RPMI8226 (cell line): ENCODE data around the gene WWOX.
"Not testable (repeated sequence)": the region's sequence is repeated elsewhere in the genome, so short reads cannot be mapped to it uniquely, and the experiment has no call there.

Source experiments
- DNase-seq: peaks from one replicate; pipeline ENCODE4 v3.0.0-alpha.2; 2015

The WWOX gene

DNA sequence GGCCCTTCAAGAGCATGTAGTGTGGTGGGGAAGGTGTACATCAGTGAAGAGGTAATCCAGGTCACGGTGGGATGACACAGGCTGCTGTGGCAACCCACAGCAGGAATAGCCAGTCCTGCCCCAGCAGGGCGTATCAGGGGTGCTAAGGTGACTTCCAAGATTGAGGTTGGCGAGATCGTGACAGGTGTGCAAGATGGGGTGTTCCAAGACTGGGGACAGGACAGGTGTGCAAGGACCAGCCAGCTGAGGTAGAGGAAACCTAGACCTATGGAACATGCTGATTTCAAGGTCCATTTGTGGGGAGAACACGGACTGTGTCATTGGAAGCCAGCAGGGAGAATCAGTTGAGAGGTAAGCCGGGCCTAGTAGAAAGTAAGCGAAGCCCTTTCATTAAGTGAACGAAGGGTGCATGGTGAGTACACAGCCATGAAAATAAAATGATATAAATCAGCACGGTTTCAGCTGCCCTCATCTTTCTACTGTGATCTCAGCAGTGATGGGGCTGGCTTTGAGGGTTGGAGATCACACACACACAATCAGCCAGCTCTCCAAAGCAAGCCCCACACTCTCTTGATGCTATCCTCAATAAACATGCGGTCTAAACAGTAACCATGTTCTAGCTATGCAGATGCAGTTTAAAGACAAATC lies 497.0 kb downstream of the WWOX start:
- no peak for DNase-seq

GRCh38 chr16:78596996-78597422 lies 497.6 kb downstream of the WWOX start:
- no peak for DNase-seq

DNA sequence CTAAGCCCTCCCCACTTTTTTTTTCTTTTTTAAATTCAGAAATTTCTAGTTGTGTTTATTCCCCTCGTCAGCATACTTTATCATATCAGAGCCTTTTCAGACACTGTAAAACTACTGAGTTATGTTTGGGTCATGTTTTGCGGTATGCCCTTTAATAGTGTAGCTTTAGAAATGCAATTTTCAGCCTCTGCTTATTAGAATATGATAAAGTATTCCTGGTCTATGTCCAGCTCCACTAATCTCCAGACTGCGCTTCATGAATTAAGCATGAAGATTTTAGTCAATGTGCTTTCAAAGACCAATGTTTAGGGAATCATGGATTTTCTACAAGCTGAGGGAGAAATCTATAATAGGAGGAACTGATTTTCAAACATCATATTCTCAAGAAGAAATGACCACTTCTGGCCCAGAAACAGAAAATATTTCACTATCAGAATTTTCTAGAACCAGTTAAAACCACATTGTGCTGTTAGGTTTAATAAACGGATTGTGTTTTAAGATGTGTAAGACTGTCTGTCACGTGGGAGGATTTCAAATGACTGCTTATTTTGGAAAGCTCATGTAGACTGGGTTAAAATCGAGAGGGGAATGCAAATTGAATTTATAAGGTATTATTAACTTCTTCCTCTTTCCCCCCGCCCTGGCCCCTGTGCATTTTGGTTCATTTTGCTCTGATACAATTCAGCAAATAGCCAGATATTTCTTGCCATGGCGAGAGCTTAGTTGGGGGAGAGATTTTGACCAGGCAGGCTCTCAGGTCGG lies 498.5 kb downstream of the WWOX start:
- DNase-seq, result no peak

DNA sequence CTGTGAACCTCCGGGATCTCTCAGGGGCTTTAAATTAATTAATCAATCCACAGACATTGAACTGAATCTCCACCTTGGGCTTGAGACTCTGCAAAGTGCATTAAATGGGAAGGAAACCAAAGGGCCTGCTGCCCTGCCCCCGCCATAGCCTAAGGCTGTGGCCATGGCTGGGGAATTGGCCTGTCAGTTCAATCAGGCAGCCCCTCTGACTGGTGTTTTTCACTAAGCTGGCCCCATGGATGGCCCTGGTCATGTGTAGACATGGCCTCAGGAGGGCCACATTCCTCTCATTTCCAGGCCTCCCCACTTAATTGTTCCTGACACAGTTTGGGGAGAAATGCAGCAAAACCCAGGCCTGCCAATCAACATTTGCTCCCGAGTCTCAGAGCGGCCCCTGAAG lies 499.8 kb downstream of the WWOX start:
- DNase-seq, result no peak

DNA sequence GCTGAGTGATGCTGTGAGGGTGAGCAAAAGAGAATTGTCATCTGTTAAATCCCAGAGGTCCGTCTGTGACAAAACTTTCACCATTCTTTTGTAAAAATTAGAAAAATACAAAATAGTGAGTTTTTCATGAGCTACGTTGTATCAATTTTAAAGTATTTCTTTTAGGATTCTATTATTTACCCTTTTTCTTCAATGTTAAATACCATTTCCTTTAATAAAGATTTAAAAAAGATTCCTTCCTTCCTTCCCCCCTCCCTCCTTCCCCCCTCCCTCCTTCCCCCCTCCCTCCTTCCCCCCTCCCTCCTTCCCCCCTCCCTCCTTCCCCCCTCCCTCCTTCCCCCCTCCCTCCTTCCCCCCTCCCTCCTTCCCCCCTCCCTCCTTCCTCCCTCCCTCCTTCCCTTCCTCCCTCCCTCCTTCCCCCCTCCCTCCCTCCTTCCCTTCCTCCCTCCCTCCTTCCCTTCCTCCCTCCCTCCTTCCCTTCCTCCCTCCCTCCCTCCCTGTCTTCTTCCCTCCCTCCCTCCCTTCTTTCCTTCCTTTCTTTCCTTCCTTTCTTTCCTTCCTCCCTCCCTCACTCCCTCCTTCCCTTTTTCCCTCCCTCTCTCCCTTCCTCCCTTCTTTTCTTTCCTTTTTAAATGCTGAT lies 505.1 kb downstream of the WWOX start:
- not testable (repeated sequence) for DNase-seq

DNA sequence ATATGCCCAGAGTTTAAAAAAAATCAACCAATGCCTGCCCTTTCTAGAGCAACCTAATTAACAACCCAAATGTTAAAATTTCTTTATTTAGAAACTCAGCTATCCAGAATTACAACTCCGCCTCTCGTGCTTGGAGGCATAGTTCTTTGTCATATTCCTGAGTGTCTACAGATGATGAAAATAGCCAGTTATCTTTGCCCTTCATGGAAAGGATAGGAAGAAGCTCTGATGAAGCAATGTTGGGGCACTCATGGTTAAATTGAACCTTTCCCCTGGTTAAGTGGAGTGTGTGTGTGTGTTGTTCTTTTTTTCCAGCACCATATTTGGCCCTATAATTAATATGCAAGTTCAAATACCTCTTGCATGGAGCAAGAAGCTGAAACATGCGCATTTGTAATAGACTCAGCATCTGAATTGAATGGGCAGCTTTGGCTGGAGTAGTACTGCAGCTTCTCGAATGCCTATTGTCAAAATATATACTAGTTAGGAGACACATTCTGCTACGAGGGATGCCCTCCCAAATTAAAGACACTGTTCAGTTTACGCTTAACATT lies 506.2 kb downstream of the WWOX start:
- no peak for DNase-seq

- no peak for DNase-seq
Measured at GRCh38 chr16:78606545-78606944, 507.1 kb downstream of the WWOX start.

DNA sequence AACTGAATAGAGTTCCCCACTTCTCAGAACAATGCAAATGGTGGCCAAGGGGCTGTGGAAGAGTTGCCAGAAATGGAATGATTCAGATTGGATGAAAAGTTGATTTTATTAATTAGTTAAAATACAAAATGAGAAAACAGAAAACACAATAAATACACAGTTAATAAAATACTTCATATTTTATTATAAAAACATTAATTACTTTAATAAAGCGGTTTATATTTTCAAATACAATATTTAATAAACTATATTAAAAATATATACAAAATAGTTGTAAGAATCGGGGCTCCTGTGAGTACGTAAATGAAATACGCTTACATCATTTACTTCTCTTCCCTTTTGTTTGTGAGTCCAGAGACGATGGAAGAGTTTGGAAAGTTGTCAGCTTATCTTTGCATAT lies 507.6 kb downstream of the WWOX start:
- DNase-seq, result no peak

GRCh38 chr16:78607465-78607864 lies 508.0 kb downstream of the WWOX start:
- no peak for DNase-seq

- DNase-seq, result no peak
Measured at GRCh38 chr16:78608305-78608776, 508.9 kb downstream of the WWOX start.

DNA sequence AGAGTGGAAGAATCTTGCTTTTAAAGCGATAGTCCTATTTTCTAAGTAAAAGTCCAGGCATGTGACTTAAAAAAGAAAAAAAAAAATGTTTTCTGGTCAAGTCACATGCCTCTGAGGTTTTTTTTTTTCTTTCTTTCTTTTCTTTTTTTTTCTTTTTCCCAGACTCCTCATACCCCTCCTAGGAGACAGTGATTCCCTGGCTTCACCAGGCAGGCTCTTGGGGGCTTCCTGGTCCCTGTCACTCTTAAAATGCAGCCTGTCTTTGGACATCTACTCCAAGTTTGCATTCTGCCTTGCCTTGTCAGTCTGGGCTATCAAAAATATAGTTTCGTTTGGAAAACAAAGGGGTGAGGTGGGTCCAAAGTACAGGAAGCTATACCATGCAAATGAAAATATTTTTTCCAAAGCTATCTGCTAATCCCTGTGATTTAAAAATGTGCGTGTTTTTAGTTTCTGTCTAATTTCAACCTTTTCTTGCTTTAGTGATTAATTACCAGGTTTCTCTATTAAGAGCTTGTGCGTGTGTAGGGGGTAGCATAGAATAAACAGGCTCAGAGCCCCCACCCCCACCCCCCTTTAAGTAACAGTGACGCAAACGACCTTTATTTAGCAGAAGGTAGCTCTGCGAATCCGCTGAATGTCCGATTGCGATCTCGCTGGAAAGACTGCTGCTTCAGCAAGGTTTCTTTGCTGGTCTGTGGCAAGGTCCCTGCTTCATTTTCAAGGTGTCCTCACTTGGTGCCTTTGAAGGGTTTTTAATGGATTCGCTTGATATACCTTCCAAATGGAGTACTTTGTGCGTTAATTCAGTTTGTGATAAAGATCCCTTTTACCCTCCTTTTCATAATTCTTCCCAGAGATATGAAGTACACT lies 510.2 kb downstream of the WWOX start:
- DNase-seq, result peak; percentile 71

GRCh38 chr16:78611318-78611717 lies 511.9 kb downstream of the WWOX start:
- no peak for DNase-seq

- no peak for DNase-seq
Measured at GRCh38 chr16:78619811-78620210, 520.4 kb downstream of the WWOX start.

- no peak for DNase-seq
Measured at GRCh38 chr16:78620291-78620690, 520.8 kb downstream of the WWOX start.

DNA sequence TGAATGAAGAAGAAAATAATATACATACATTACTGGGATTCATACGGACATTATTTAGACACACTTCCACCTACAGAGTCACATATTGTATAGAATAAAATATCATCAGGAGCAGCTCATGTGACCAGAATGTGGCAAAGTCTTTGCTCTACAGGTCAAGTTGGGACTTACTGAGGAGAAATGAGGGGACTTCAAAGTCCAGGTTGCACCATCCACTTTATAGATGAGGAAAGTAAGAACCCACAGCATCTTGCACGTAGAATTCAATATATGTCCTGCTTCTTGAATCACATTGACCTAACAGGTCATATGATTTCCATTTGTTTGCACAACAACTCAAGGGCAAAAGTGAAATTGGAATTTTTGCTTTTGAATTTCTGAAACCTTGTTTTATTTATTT lies 524.3 kb downstream of the WWOX start:
- DNase-seq, result no peak

DNA sequence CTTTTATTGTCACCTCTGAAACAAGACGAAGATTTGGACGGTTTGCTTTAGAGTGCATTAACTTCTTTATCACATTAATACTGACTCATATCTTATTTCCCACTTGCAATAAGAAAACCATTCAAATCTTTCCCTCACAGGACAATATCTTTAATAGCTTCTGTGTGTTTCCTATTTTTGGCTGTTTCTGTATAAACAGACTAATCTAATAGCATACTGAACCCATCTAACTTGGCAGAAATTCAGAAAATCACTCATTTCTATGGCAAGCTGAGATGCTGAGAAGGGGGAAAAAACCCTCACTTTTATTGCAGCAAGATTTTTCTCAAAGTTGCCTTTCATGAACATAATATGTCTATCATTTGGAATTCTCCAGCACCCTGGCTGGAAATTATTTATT lies 524.9 kb downstream of the WWOX start:
- DNase-seq, result no peak

DNA sequence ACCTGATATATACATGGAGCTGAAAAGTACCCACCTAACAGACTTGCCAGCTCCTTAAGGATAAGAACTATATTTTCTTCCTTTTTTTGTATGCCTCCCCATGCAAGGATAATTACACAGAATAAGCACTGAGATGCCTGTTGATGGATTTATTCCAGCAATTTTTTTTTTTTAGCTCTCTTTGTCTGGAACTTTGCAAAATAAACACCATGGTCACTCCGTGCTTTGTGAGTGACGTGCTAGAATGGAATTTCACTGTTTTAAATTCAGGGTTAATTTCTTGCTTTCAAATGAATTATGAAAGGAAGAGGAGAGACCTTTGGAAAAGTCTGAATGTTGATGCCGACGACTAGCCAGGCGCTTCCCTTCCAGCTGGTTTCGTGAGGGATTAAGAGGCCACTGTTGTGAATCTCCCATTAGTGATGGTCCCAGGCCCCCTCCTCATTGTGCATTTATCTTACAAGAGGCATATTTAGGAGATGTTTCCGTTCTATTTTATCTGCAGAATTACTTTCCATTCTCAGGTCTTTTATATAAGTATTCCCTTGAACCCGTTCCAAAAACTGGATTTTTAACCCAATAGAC lies 529.1 kb downstream of the WWOX start:
- DNase-seq, result no peak

DNA sequence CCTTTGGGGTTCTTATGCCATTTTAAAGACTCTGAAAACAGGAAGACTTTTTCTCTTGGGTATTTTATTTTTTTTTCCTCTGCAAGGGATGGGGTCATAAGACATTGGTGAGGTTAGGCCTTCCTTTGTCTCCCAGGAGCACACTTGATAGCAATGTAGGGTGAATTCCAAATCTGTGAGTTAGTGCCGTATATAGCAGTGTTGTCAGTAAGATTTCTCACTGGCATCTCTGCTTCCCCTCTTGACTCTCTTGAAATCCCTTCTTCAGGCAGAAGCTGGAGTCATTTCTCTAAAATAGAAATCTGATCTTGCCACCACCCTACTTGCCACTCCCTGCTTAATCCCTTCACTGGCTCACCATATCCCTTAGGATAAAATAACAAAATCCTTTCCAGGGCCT lies 529.7 kb downstream of the WWOX start:
- DNase-seq, result no peak

- DNase-seq, result no peak
Measured at GRCh38 chr16:78630102-78630501, 530.6 kb downstream of the WWOX start.

GRCh38 chr16:78633551-78633950 lies 534.1 kb downstream of the WWOX start:
- DNase-seq, result no peak

DNA sequence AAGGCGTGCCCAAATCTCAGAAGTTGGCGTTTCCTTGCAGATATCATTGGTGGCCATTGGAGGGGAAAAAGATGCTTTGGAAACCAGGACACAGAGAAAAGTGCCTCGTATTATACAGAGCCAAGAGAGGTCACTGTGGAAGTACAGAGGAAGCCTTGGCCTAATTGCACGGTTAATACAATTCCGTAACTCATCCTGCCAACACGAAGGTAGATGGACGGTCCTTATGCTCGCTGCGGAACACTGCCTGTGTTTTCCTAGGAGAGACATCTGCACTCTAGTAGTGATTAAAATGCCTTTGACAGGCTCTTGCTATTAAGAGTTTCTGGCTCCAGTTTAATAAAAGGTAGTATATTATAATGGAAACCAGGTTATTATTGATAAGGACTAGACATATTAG lies 536.4 kb downstream of the WWOX start:
- DNase-seq, result no peak

DNA sequence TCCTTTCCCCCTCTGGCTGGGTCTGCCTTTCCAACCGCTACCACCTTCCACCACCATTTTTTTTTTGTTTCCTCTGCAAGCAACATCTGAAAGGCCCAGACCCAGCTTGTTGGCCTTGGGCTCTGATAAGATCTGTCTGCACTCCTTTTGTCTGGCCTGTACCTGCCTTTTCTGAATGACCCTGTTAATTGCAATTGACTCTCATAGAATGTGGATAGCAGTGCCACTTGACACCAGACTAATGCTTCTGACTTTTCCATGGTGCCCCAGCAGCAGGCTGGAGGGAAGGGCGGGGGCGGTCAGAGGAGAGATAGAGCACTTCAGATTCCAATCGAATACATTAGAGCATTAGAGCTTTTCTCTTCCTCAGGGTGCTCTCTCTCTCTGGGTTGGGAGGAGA lies 538.9 kb downstream of the WWOX start:
- DNase-seq, result no peak
